Transverse colon (tissue), 4 donors: ENCODE measurements around the gene TOM1L2.

ENCODE experiments used
- EP300 ChIP-seq: sonication (generic); formaldehyde crosslinking; IDR thresholded peaks from one replicate; pipeline ENCODE4 v1.6.1; 2017; ENCODE audit warnings: antibody characterized with exemption, low read depth
- POLR2A ChIP-seq: fragments of 450-650 bp; IDR thresholded peaks from one replicate; pipeline ENCODE4 v1.6.1; 2016; ENCODE audit warnings: antibody characterized with exemption, mild to moderate bottlenecking, moderate library complexity
- POLR2AphosphoS5 ChIP-seq, 3 donors: sonication (generic); formaldehyde crosslinking; IDR thresholded peaks; one replicate each; pipeline ENCODE4 v1.6.1; 2016; ENCODE audit warnings: antibody characterized with exemption in 3 of 3
- TF ChIP-seq, protein P1 (sequence below), 5 experiments: fragments of 200-600 bp in 3 of 5; fragments of 450-650 bp in 2 of 5; sonication (generic) in 3 of 5; IDR thresholded peaks; 1 replicate in 2 of 5; 2 replicates in 3 of 5; pipeline ENCODE4 v1.5.1; 2016 to 2017; ENCODE audit warnings: antibody characterized with exemption in 5 of 5, inconsistent platforms in 3 of 5, mild to moderate bottlenecking in 2 of 5, moderate library complexity in 1 of 5

DNA sequence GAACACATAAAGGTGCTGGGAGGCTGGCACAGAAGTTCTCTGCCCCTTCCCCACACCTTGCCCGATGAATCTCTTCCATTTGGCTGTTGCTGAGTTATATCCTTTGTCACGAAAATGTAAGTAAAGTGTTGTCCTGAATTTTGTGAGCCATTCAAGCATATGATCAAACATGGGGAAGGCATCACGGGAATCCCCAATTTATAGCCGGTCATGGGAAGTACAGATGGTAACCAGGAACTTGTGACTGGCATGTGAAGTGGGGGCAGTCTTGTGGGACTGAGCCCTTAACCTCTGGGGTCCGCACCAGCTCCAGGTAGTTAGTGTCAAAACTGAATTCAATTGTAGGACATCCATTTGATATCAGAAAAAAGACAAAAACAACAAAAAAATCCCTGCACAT lies 13.2 kb downstream of the TOM1L2 start:
- TF ChIP-seq POLR2A = no peak
- TF ChIP-seq, protein P1, sequence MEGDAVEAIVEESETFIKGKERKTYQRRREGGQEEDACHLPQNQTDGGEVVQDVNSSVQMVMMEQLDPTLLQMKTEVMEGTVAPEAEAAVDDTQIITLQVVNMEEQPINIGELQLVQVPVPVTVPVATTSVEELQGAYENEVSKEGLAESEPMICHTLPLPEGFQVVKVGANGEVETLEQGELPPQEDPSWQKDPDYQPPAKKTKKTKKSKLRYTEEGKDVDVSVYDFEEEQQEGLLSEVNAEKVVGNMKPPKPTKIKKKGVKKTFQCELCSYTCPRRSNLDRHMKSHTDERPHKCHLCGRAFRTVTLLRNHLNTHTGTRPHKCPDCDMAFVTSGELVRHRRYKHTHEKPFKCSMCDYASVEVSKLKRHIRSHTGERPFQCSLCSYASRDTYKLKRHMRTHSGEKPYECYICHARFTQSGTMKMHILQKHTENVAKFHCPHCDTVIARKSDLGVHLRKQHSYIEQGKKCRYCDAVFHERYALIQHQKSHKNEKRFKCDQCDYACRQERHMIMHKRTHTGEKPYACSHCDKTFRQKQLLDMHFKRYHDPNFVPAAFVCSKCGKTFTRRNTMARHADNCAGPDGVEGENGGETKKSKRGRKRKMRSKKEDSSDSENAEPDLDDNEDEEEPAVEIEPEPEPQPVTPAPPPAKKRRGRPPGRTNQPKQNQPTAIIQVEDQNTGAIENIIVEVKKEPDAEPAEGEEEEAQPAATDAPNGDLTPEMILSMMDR (IDR thresholded peaks at IDR 0.05) = no peak
- no peak for TF ChIP-seq EP300
- no peak for TF ChIP-seq POLR2AphosphoS5 (IDR thresholded peaks at IDR 0.05)
